Measurements from ENCODE around the gene FLACC1.
"Not testable (repeated sequence)": the region's sequence is repeated elsewhere in the genome, so short reads cannot be mapped to it uniquely, and the experiment has no call there.

The FLACC1 gene

GRCh38 chr2:201349601-201350000 lies 7.5 kb downstream of the FLACC1 start:
- DNase-seq (ENCODE audit: low read depth in 2 of 2): no peak

GRCh38 chr2:201348758-201349157 lies 8.4 kb downstream of the FLACC1 start:
- no peak for DNase-seq (ENCODE audit: low read depth in 2 of 2)

- no peak for DNase-seq (ENCODE audit: low read depth in 2 of 2)
These were observed 10.0 kb downstream of the FLACC1 start for GRCh38 chr2:201347138-201347537.

GRCh38 chr2:201345625-201346213 lies 11.4 kb downstream of the FLACC1 start:
- no peak for DNase-seq (ENCODE audit: low read depth in 2 of 2)

- no peak for DNase-seq (ENCODE audit: low read depth in 2 of 2)
These were observed 12.3 kb downstream of the FLACC1 start for GRCh38 chr2:201344663-201345366.

- DNase-seq (ENCODE audit: low read depth in 2 of 2): no peak
These were observed 13.6 kb downstream of the FLACC1 start for GRCh38 chr2:201343559-201343958.

- DNase-seq (ENCODE audit: low read depth in 2 of 2): no peak
These were observed 14.2 kb downstream of the FLACC1 start for GRCh38 chr2:201342923-201343322.

- DNase-seq (ENCODE audit: low read depth in 2 of 2): no peak
These were observed 27.7 kb downstream of the FLACC1 start for GRCh38 chr2:201329409-201329808.

GRCh38 chr2:201327678-201328077 lies 29.5 kb downstream of the FLACC1 start:
- DNase-seq (ENCODE audit: low read depth in 2 of 2): no peak

GRCh38 chr2:201322772-201323171 lies 34.4 kb downstream of the FLACC1 start:
- no peak for DNase-seq (ENCODE audit: low read depth in 2 of 2)

- no peak for DNase-seq (ENCODE audit: low read depth in 2 of 2)
These were observed 36.4 kb downstream of the FLACC1 start for GRCh38 chr2:201320701-201321100.

- DNase-seq (ENCODE audit: low read depth in 2 of 2): no peak
These were observed 36.9 kb downstream of the FLACC1 start for GRCh38 chr2:201320257-201320656.

- DNase-seq (ENCODE audit: low read depth in 2 of 2): no peak
These were observed 37.6 kb downstream of the FLACC1 start for GRCh38 chr2:201319511-201319910.

GRCh38 chr2:201313362-201313761 lies 43.8 kb downstream of the FLACC1 start:
- no peak for DNase-seq (ENCODE audit: low read depth in 2 of 2)

GRCh38 chr2:201308914-201309313 lies 48.2 kb downstream of the FLACC1 start:
- no peak for DNase-seq (ENCODE audit: low read depth in 2 of 2)

- no peak for DNase-seq (ENCODE audit: low read depth in 2 of 2)
These were observed 49.3 kb downstream of the FLACC1 start for GRCh38 chr2:201307876-201308275.

- DNase-seq (ENCODE audit: low read depth in 2 of 2): not testable (repeated sequence)
These were observed 57.2 kb downstream of the FLACC1 start for GRCh38 chr2:201299929-201300328.

GRCh38 chr2:201298462-201299052 lies 58.6 kb downstream of the FLACC1 start:
- DNase-seq (ENCODE audit: low read depth in 2 of 2): no peak

- not testable (repeated sequence) for DNase-seq (ENCODE audit: low read depth in 2 of 2)
These were observed 66.5 kb downstream of the FLACC1 start for GRCh38 chr2:201290457-201291148.

- DNase-seq (ENCODE audit: low read depth in 2 of 2): no peak
These were observed 71.6 kb downstream of the FLACC1 start for GRCh38 chr2:201285499-201285898.

- DNase-seq (ENCODE audit: low read depth in 2 of 2): no peak
These were observed 76.7 kb downstream of the FLACC1 start for GRCh38 chr2:201280191-201281040.

- no peak for DNase-seq (ENCODE audit: low read depth in 2 of 2)
These were observed 78.1 kb downstream of the FLACC1 start for GRCh38 chr2:201279079-201279478.
